ENCODE data around the gene NDEL1. TPM values are rescaled to one million over a fixed set of nuclear protein-coding genes. Genes with fewer than 3 reads are reported as not detected.

The NDEL1 gene
- total and polyA plus RNA-seq, 9 of the 15 experiments (the other 6 are each of a cell fraction or from before 2014, with no cell fraction given) = 0.86 to 30.5 (median 22.7) TPM

DNA sequence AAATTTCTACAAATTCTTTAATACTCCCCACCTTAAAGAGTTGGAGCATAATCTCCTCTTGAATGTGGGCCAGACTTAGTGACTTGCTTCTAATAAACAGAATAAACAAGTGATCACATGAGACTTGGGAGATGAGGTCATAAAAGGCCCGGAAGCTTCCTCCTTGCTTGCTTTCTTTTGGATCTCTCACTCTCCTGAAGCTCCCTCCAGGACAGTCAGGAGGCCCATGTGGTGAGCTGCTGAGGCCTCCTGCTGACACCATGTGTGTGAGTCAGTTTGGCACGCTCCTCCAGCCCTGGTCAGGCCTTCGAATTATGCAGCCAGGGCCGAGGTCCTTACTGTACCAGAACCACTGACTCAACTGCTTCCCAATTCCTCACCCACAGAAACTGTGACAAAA lies 53.2 kb downstream of the NDEL1 start:
- peaks cover 91% of the 10 kb centered on the region for H3K36me3 ChIP-seq (ENCODE audit: control insufficient read depth, insufficient read depth, low read length)
- H3K9ac ChIP-seq (ENCODE audit: insufficient read depth in 1 of 2, low read depth in 2 of 2, low read length in 2 of 2) = no peak overlapping the region
- H4K20me1 ChIP-seq (replicated peaks; ENCODE audit: control insufficient read depth, insufficient read depth, low read length) = no peaks in the 10 kb centered on the region
- ChIA-PET CTCF (ENCODE audit: low intra/inter-chr PET ratio) (no interaction called here), POLR2A (interaction anchor here (0.8 kb wide), 1 partner anchor 21 kb away, joined by 3 read pairs; no protein-coding TSS in a partner anchor)
- DNase-seq (ENCODE audit: extremely low read depth in 1 of 4, low spot score in 3 of 4) (peak in 1 of 4 experiments; percentile 9), FAIRE-seq (no peak), ATAC-seq (no peak)
- no peaks in the 10 kb centered on the region; a peak in 1 of 5 replicates for H3K4me1 ChIP-seq (replicated peaks in 1 of 2; ENCODE audit: control insufficient read depth in 2 of 2, insufficient read depth in 2 of 2, low read length in 2 of 2)
- 86% methylated on average over 3 of the region's 4 CpGs for WGBS (ENCODE audit: insufficient coverage, low coverage, missing lambda C conversion rate)
- TF ChIP-seq, protein P1, sequence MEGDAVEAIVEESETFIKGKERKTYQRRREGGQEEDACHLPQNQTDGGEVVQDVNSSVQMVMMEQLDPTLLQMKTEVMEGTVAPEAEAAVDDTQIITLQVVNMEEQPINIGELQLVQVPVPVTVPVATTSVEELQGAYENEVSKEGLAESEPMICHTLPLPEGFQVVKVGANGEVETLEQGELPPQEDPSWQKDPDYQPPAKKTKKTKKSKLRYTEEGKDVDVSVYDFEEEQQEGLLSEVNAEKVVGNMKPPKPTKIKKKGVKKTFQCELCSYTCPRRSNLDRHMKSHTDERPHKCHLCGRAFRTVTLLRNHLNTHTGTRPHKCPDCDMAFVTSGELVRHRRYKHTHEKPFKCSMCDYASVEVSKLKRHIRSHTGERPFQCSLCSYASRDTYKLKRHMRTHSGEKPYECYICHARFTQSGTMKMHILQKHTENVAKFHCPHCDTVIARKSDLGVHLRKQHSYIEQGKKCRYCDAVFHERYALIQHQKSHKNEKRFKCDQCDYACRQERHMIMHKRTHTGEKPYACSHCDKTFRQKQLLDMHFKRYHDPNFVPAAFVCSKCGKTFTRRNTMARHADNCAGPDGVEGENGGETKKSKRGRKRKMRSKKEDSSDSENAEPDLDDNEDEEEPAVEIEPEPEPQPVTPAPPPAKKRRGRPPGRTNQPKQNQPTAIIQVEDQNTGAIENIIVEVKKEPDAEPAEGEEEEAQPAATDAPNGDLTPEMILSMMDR (IDR thresholded peaks at IDR 0.05 in 2 of 3, conservative IDR thresholded peaks at IDR 0.05 in 1 of 3; ENCODE audit: insufficient read depth in 2 of 3, low read depth in 1 of 3, low read length in 3 of 3) = peak in 1 of 3 experiments; percentile 5; a peak in 1 of 6 replicates
- TF ChIP-seq, protein P2, sequence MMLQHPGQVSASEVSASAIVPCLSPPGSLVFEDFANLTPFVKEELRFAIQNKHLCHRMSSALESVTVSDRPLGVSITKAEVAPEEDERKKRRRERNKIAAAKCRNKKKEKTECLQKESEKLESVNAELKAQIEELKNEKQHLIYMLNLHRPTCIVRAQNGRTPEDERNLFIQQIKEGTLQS (IDR thresholded peaks at IDR 0.05) = 0 out of 2 replicates have a peak, but pooled peaks have one; percentile 12
- TF ChIP-seq, protein P2 (CRISPR knock-in tag; conservative IDR thresholded peaks at IDR 0.05) = no peak
- TF ChIP-seq ATF7 (IDR thresholded peaks at IDR 0.05) (0 out of 2 replicates have a peak, but pooled peaks have one; percentile 17), MYC (IDR thresholded peaks at IDR 0.05; ENCODE audit: low read depth, low read length) (no peak), MYC (CRISPR knock-in tag; IDR thresholded peaks at IDR 0.05; ENCODE audit: borderline replicate concordance, low read depth) (no peak)
- intact Hi-C loops (cut with micrococcal nuclease) (no loop called here), in situ Hi-C loops (cut with MboI) (no loop called here)
- no peaks in the 10 kb centered on the region for H3K27me3 ChIP-seq (ENCODE audit: control insufficient read depth in 2 of 2, insufficient read depth in 2 of 2, low read length in 2 of 2)
- peaks cover 9% of the 10 kb centered on the region for H3K9me3 ChIP-seq (replicated peaks; ENCODE audit: control insufficient read depth, insufficient read depth, low read depth, low read length)
- H3K4me2 ChIP-seq (ENCODE audit: insufficient read depth, low read length) = no peak overlapping the region
- BruUV-seq (replicated peaks) = no TSS peak
- no peak overlapping the region for H3K27ac ChIP-seq (ENCODE audit: extremely low read depth, low read depth, low read length)
- H2AFZ ChIP-seq (ENCODE audit: low read depth, low read length) = no peak overlapping the region
- H3K9me1 ChIP-seq (ENCODE audit: control insufficient read depth, insufficient read depth, low read length) = no peaks in the 10 kb centered on the region
- H3K79me2 ChIP-seq (ENCODE audit: control insufficient read depth, insufficient read depth, low read length) = no peaks in the 10 kb centered on the region
- H3K4me3 ChIP-seq = no peak overlapping the region

Measured in K562 (cell line).